HCT116 (cell line): ENCODE data around the gene TEDC2.

ENCODE experiments used
- CBX3 ChIP-seq: IDR thresholded peaks from 2 replicates; pipeline ENCODE4 v1.6.1; 2012; ENCODE audit warnings: low read depth
- CTCF ChIP-seq, 3 experiments: fragments of 200-600 bp in 1 of 3; sonication (generic) in 1 of 3; IDR thresholded peaks in 2 of 3; conservative IDR thresholded peaks in 1 of 3; 2 replicates each; pipeline ENCODE4 v1.5.1; 2012 to 2017; ENCODE audit warnings: low read depth in 2 of 3, low read length in 2 of 3, antibody characterized with exemption in 1 of 3, borderline replicate concordance in 1 of 3, control low read depth in 1 of 3, mild to moderate bottlenecking in 1 of 3, mixed read lengths in 1 of 3, mixed run types in 1 of 3, moderate library complexity in 1 of 3; ENCODE audit not compliant: insufficient read depth in 1 of 3
- FOSL1 ChIP-seq: IDR thresholded peaks from 2 replicates; pipeline ENCODE4 v1.6.1; 2012; ENCODE audit warnings: low read depth
- POLR2A ChIP-seq: IDR thresholded peaks from 2 replicates; pipeline ENCODE4 v1.7.0; 2011; ENCODE audit warnings: borderline replicate concordance; ENCODE audit not compliant: insufficient read depth, insufficient read length; ENCODE audit errors: extremely low read depth
- ZBTB33 ChIP-seq: IDR thresholded peaks from 2 replicates; pipeline ENCODE4 v1.6.1; 2011; ENCODE audit warnings: mild to moderate bottlenecking, low read length, moderate library complexity; ENCODE audit not compliant: insufficient replicate concordance; ENCODE audit errors: extremely low read depth

GRCh38 chr16:2472885-2473445 is 13.1 kb downstream of the TEDC2 start:
- TF ChIP-seq CBX3 (no peak), CTCF (IDR thresholded peaks at IDR 0.05 in 2 of 3, conservative IDR thresholded peaks at IDR 0.05 in 1 of 3; ENCODE audit: borderline replicate concordance in 1 of 3, insufficient read depth in 1 of 3, low read depth in 2 of 3, low read length in 2 of 3) (no peak), POLR2A (no peak), FOSL1 (no peak), ZBTB33 (no peak)
